ENCODE measurements around the gene ABCA4. TPM values are rescaled to one million over a fixed set of nuclear protein-coding genes. Genes with fewer than 3 reads are reported as not detected.

ABCA4 gene
- total RNA-seq, 1 donor from 2014 or later: 3.2 TPM

DNA sequence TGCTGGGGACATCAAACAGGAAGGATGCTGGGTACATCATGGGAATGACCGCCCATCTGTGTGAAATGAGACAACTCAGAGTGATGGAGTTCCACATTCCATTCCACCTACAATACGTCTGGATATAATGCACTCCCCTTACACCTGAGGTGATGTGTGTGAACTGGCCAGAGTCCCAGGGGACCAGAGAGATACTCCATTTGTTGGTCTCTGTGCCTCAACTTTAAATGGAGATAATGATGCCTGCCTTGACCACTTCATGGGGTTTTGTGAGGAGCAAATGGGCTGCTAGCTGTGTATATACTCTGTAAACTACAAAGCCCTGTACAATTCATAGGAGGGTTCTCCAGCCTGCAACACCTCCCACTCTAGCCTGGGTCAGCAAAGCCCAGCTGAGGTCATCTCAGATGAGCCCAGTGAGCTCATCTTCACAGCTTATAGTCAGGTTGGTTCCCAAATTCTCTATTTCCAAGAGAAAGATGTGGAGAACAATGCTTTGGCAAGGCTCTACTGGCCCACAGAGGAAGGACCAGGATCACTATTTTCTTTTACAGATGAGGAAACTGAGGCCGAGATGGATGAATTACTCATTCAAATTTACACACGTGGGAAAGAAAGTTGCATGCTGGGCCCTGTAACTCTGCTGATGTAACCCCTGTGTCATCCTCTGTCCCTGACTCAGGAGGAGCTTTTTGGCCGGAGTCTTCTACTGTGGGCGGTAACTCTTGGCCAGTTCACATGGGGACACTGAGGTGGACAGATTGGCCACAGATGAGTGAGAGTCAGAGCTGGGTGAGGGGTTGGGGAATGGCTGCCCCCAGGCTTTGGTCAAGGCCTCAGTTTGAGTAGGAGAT is 106.1 kb downstream of the ABCA4 start:
- Mint-ChIP-seq H3K27me3 (peaks cover 6% of the 10 kb centered on the region), H3K36me3 (no peaks in the 10 kb centered on the region), H3K4me1 (ENCODE audit: unreplicated experiment) (peaks cover 20% of the 10 kb centered on the region), H3K27ac (no peak overlapping the region), H3K4me3 (no peak overlapping the region), H3K9me3 (no peaks in the 10 kb centered on the region)
- TF ChIP-seq, protein P1, sequence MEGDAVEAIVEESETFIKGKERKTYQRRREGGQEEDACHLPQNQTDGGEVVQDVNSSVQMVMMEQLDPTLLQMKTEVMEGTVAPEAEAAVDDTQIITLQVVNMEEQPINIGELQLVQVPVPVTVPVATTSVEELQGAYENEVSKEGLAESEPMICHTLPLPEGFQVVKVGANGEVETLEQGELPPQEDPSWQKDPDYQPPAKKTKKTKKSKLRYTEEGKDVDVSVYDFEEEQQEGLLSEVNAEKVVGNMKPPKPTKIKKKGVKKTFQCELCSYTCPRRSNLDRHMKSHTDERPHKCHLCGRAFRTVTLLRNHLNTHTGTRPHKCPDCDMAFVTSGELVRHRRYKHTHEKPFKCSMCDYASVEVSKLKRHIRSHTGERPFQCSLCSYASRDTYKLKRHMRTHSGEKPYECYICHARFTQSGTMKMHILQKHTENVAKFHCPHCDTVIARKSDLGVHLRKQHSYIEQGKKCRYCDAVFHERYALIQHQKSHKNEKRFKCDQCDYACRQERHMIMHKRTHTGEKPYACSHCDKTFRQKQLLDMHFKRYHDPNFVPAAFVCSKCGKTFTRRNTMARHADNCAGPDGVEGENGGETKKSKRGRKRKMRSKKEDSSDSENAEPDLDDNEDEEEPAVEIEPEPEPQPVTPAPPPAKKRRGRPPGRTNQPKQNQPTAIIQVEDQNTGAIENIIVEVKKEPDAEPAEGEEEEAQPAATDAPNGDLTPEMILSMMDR (conservative IDR thresholded peaks at IDR 0.05): no peak
- DNase-seq (ENCODE audit: extremely low spot score, unreplicated experiment): no peak

DNA sequence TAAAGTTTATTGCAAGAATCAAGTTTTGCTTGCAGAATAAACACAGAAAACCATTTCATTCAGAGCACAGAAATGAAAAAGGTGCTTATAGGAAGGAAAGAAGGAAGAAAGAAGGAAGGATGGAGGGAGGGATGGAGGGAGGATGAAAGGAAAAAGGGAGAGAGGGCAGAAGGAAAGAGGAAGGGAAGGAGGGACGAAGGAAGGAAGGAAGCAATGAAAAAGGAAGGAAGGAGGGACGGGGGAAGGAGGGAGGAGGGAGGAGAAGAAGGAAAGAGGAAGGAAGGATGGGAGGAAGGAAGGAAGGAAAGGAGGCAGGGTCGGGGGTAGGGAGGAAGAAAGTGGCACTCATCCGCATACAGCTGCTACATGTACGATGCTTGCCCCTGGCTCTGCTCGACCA is 106.9 kb downstream of the ABCA4 start:
- peaks cover 6% of the 10 kb centered on the region for H3K27me3 Mint-ChIP-seq
- no peak for DNase-seq (ENCODE audit: extremely low spot score, unreplicated experiment)
- no peak overlapping the region for H3K4me3 Mint-ChIP-seq
- H3K27ac Mint-ChIP-seq: no peak overlapping the region
- no peaks in the 10 kb centered on the region for H3K9me3 Mint-ChIP-seq
- TF ChIP-seq, protein P1 (conservative IDR thresholded peaks at IDR 0.05): no peak
- no peaks in the 10 kb centered on the region for H3K36me3 Mint-ChIP-seq
- peaks cover 20% of the 10 kb centered on the region for H3K4me1 Mint-ChIP-seq (ENCODE audit: unreplicated experiment)

DNA sequence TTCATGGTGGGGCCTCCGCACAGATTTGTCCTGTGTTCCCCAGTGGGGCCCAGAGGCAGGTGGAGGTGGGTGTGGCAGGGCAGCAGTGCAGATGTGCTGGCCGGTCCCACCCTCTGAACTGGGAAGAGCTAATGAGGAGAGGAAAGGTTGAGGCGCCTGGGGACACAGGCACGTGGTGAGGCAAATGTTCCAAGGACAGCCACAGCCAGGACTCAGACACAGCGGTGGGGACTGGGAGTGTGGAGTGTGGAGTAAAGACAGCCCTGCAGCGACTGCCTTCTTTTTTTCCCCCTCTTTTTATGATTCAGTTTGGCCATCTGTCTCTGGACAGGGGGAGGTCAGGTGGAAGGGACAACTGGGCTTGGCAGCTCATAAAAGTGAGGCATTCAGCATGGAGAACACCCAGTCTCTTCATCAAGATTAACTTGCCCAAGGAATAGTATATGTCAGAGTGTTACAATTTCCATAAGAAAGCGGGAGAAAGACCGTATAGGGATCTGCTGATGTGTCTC is 107.5 kb downstream of the ABCA4 start:
- Mint-ChIP-seq H3K36me3 (no peaks in the 10 kb centered on the region), H3K27ac (no peak overlapping the region), H3K9me3 (no peaks in the 10 kb centered on the region), H3K27me3 (peaks cover 6% of the 10 kb centered on the region), H3K4me3 (no peak overlapping the region), H3K4me1 (ENCODE audit: unreplicated experiment) (peaks cover 20% of the 10 kb centered on the region)
- TF ChIP-seq, protein P1 (conservative IDR thresholded peaks at IDR 0.05): no peak
- DNase-seq (ENCODE audit: extremely low spot score, unreplicated experiment): no peak

DNA sequence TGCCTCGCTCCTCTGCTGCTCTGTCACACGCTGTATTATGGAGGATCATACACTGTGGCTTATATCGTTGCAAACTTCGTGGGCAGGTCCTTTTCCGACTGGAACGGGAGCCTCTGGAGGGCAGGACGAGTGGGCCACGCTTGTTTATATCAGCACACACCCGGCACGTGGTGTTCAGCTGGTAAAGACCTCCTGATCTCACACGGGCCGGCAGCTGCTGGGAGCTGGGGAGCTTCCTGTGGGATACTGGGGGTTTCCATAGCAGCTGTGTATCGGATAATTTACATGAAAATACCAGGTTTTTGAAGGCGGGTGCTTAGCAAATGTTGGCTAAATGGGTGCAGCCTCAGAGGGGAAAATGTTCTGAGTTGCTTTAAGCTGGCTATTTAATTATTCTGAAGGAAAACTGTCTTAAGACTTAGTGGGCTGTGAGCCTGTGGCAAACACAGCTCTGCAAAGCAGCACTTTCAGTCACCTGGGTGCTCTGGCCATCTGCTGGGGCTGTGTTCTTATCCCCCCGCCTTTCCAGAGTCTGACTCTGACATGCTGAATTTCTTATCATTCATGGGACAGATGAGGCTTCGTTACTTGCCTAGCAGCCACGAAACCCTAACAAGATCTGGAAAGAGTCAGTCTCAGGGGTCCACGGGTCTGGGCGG is 108.1 kb downstream of the ABCA4 start:
- Mint-ChIP-seq H3K9me3 (no peaks in the 10 kb centered on the region), H3K36me3 (no peaks in the 10 kb centered on the region), H3K4me1 (ENCODE audit: unreplicated experiment) (peaks cover 20% of the 10 kb centered on the region), H3K27me3 (peaks cover 6% of the 10 kb centered on the region), H3K4me3 (no peak overlapping the region), H3K27ac (no peak overlapping the region)
- DNase-seq (ENCODE audit: extremely low spot score, unreplicated experiment): no peak
- TF ChIP-seq, protein P1 (conservative IDR thresholded peaks at IDR 0.05): no peak

DNA sequence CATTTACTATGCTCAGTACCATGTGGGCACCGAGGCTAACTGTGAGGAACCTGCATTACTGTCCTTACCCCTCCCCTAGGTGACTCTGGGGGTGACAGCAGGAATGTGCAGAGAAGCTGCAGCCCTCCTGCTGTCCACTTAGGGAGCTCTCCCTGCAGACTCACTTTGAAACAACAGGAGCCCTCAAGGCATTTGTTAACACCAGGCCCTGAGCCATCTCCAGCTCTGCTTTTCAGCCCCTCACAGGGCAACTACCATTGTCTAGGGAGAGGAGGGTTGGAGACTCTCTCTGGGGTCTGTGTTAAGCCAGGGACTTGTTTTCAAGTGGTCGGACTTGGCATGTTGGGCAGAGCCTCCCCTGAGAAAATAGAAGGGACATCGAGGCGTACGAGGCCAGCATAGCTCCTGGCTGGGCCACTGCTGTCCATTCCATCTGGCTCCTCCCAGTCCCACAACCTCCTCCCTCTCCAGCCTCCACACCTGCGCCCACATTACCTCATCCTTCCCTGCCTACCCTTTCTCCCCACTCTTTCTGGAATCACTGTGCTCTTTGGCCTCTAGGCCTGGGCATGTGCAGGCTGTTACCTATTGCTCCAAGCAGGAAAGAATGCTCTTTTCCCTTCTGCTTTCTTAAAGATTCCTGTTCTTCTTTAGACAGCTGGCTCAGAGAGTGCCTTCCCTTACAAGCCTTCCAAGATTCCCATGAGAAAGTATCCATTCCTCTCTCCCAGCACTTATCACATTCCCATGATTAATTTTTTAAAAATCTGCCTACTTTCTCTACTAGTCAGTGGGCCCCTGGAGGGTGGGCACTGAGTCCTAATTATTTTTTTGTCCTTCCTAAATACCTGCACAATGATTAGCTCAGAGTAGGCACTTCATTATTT is 109.0 kb downstream of the ABCA4 start:
- no peaks in the 10 kb centered on the region for H3K36me3 Mint-ChIP-seq
- no peak overlapping the region for H3K27ac Mint-ChIP-seq
- no peaks in the 10 kb centered on the region for H3K9me3 Mint-ChIP-seq
- H3K4me3 Mint-ChIP-seq: no peak overlapping the region
- H3K4me1 Mint-ChIP-seq (ENCODE audit: unreplicated experiment): peaks cover 20% of the 10 kb centered on the region
- no peak for DNase-seq (ENCODE audit: extremely low spot score, unreplicated experiment)
- TF ChIP-seq, protein P1 (conservative IDR thresholded peaks at IDR 0.05): no peak
- peaks cover 6% of the 10 kb centered on the region for H3K27me3 Mint-ChIP-seq
